HCT116 (cell line): Measurements from ENCODE around the gene MAP2K5. TPM values are rescaled to one million over a fixed set of nuclear protein-coding genes. Genes with fewer than 3 reads are reported as not detected.

Experiments
- ATAC-seq: fragments of 200-7000 bp; cut with Tn5 transposase; 2 replicates; pipeline ENCODE4 v1.9.1; 2020; ENCODE audit warnings: mild to moderate bottlenecking, moderate library complexity
- BruUV-seq: library from RNA; stranded (reverse); fragments of 400-500 nt; replicated peaks from 2 replicates; lab custom pipeline; 2021; lab: Mats Ljungman, UMichigan
- CTCF ChIA-PET: fragments of 300-600 bp; sonication (Branson Sonifier 250); formaldehyde crosslinking; loops from one replicate; lab custom pipeline; 2021; ENCODE audit warnings: antibody characterized with exemption; lab: Charles Lee
- POLR2A ChIA-PET: fragments of 300-600, 350-600 bp; sonication (Branson Sonifier 250); formaldehyde crosslinking; loops from one replicate; lab custom pipeline; 2021; ENCODE audit warnings: antibody characterized with exemption; lab: Charles Lee
- RAD21 ChIA-PET, 2 experiments: fragments of 300-600 bp; sonication (Branson Sonifier 250); formaldehyde crosslinking; loops; one replicate each; lab custom pipeline; 2023; ENCODE audit warnings: low total read pairs in 2 of 2; ENCODE audit not compliant: uncharacterized antibody in 2 of 2, unreplicated experiment in 2 of 2, low non-redundant PET in 1 of 2; lab: Charles Lee
- DNase-seq: peaks from one replicate; pipeline ENCODE4 v3.0.0-alpha.2; 2010; ENCODE audit warnings: low read depth, low spot score
- H2AFZ ChIP-seq: fragments of 200-600 bp; shearing (Covaris generic), sonication (generic); 2 replicates; pipeline ENCODE4 v1.6.1; 2017; ENCODE audit warnings: low read depth, mixed run types, mixed read lengths, antibody characterized with exemption, low read length; ENCODE audit not compliant: poor library complexity, severe bottlenecking
- H3K27ac ChIP-seq: 2 replicates; pipeline ENCODE4 v1.5.1; 2012; ENCODE audit warnings: low read depth, low read length
- H3K27me3 ChIP-seq: fragments of 200-600 bp; sonication (generic); 2 replicates; pipeline ENCODE4 v1.6.1; 2016; ENCODE audit warnings: mixed run types, low read length, mixed read lengths; ENCODE audit not compliant: insufficient read depth
- H3K36me3 ChIP-seq, 2 experiments: fragments of 200-500 bp in 1 of 2; fragments of 200-600 bp in 1 of 2; sonication (Bioruptor generic) in 1 of 2; sonication (generic) in 1 of 2; 2 replicates each; pipeline versions ENCODE4 v1.5.1 to v1.6.1; 2014 to 2016; ENCODE audit warnings: low read length in 2 of 2, inconsistent platforms in 1 of 2, mixed read lengths in 1 of 2, mixed run types in 1 of 2; ENCODE audit not compliant: insufficient read depth in 2 of 2, control insufficient read depth in 1 of 2
- H3K4me1 ChIP-seq, 2 experiments: fragments of 200-600 bp in 1 of 2; sonication (generic) in 1 of 2; 2 replicates each; pipeline versions ENCODE4 v1.5.1 to v1.6.1; 2012 to 2017; ENCODE audit warnings: low read length in 2 of 2, inconsistent platforms in 1 of 2, mild to moderate bottlenecking in 1 of 2, mixed read lengths in 1 of 2, mixed run types in 1 of 2, moderate library complexity in 1 of 2; ENCODE audit not compliant: insufficient read depth in 2 of 2, control insufficient read depth in 1 of 2
- H3K4me2 ChIP-seq: fragments of 200-600 bp; sonication (generic); 2 replicates; pipeline ENCODE4 v1.6.1; 2017; ENCODE audit warnings: mixed run types, low read length, mixed read lengths
- H3K4me3 ChIP-seq, 2 experiments: fragments of 200-600 bp in 1 of 2; sonication (generic) in 1 of 2; replicated peaks in 1 of 2; 2 replicates each; pipeline ENCODE4 v1.5.1; 2011 to 2016; ENCODE audit warnings: low read length in 2 of 2, control low read depth in 1 of 2, low read depth in 1 of 2, mild to moderate bottlenecking in 1 of 2, mixed read lengths in 1 of 2, mixed run types in 1 of 2
- H3K79me2 ChIP-seq: fragments of 200-600 bp; sonication (generic); 2 replicates; pipeline ENCODE4 v1.6.1; 2017; ENCODE audit warnings: mild to moderate bottlenecking, mixed run types, low read length, moderate library complexity, mixed read lengths; ENCODE audit not compliant: insufficient read depth
- H3K9ac ChIP-seq: fragments of 200-600 bp; sonication (generic); 2 replicates; pipeline ENCODE4 v1.6.1; 2016; ENCODE audit warnings: low read length, mixed read lengths
- H3K9me2 ChIP-seq: fragments of 200-600 bp; sonication (generic), shearing (Covaris generic); 2 replicates; pipeline ENCODE4 v1.6.1; 2017; ENCODE audit warnings: mixed run types, mild to moderate bottlenecking, moderate library complexity; ENCODE audit not compliant: insufficient read depth
- H3K9me3 ChIP-seq, 2 experiments: fragments of 200-500 bp in 1 of 2; fragments of 200-600 bp in 1 of 2; sonication (Bioruptor generic) in 1 of 2; sonication (generic) in 1 of 2; 2 replicates each; pipeline ENCODE4 v1.6.1; 2014 to 2017; ENCODE audit warnings: low read length in 2 of 2, mixed read lengths in 2 of 2, inconsistent platforms in 1 of 2, low read depth in 1 of 2, mild to moderate bottlenecking in 1 of 2, mixed run types in 1 of 2, moderate library complexity in 1 of 2; ENCODE audit not compliant: control insufficient read depth in 1 of 2, insufficient read depth in 1 of 2
- H4K20me1 ChIP-seq: fragments of 200-600 bp; sonication (generic), shearing (Covaris generic); 2 replicates; pipeline ENCODE4 v1.6.1; 2017; ENCODE audit warnings: mixed run types, mild to moderate bottlenecking, moderate library complexity; ENCODE audit not compliant: insufficient read depth
- ATF3 ChIP-seq: IDR thresholded peaks from 2 replicates; pipeline ENCODE4 v1.6.1; 2012
- CTCF ChIP-seq, 3 experiments: fragments of 200-600 bp in 1 of 3; sonication (generic) in 1 of 3; IDR thresholded peaks in 2 of 3; conservative IDR thresholded peaks in 1 of 3; 2 replicates each; pipeline ENCODE4 v1.5.1; 2012 to 2017; ENCODE audit warnings: low read depth in 2 of 3, low read length in 2 of 3, antibody characterized with exemption in 1 of 3, borderline replicate concordance in 1 of 3, control low read depth in 1 of 3, mild to moderate bottlenecking in 1 of 3, mixed read lengths in 1 of 3, mixed run types in 1 of 3, moderate library complexity in 1 of 3; ENCODE audit not compliant: insufficient read depth in 1 of 3
- ELF1 ChIP-seq: IDR thresholded peaks from 2 replicates; pipeline ENCODE4 v1.6.1; 2012; ENCODE audit warnings: low read depth, borderline replicate concordance
- EZH2phosphoT487 ChIP-seq: fragments of 200-600 bp; IDR thresholded peaks from 2 replicates; pipeline ENCODE4 v1.6.1; 2018; ENCODE audit warnings: antibody characterized with exemption, borderline replicate concordance
- FOSL1 ChIP-seq: IDR thresholded peaks from 2 replicates; pipeline ENCODE4 v1.6.1; 2012; ENCODE audit warnings: low read depth
- JUND ChIP-seq: IDR thresholded peaks from 2 replicates; pipeline ENCODE4 v1.6.1; 2012
- MAX ChIP-seq: IDR thresholded peaks from 2 replicates; pipeline ENCODE4 v1.6.1; 2012
- RAD21 ChIP-seq: IDR thresholded peaks from 2 replicates; pipeline ENCODE4 v1.6.1; 2012; ENCODE audit warnings: low read depth, mild to moderate bottlenecking
- REST ChIP-seq: IDR thresholded peaks from 2 replicates; pipeline ENCODE4 v1.6.1; 2012; ENCODE audit warnings: low read depth
- SIN3A ChIP-seq: IDR thresholded peaks from 2 replicates; pipeline ENCODE4 v1.6.1; 2012; ENCODE audit warnings: low read depth
- SP1 ChIP-seq: IDR thresholded peaks from 2 replicates; pipeline ENCODE4 v1.6.1; 2012; ENCODE audit warnings: low read depth
- TCF7L2 ChIP-seq: IDR thresholded peaks from 2 replicates; pipeline ENCODE4 v1.7.0; 2011; ENCODE audit warnings: borderline replicate concordance, inconsistent platforms; ENCODE audit not compliant: insufficient read depth, insufficient read length; ENCODE audit errors: extremely low read depth
- YY1 ChIP-seq: IDR thresholded peaks from 2 replicates; pipeline ENCODE4 v1.6.1; 2011; ENCODE audit warnings: low read length, low read depth, moderate library complexity, mild to moderate bottlenecking; ENCODE audit not compliant: insufficient replicate concordance; ENCODE audit errors: extremely low read depth
- ZFX ChIP-seq: fragments of 450-650 bp; IDR thresholded peaks from 2 replicates; pipeline ENCODE4 v1.6.1; 2017
- ZNF274 ChIP-seq: fragments of 200-500 bp; sonication (Bioruptor generic); IDR thresholded peaks from 2 replicates; pipeline ENCODE4 v1.6.1; 2014; ENCODE audit warnings: mild to moderate bottlenecking, low read depth, low read length, inconsistent platforms
- intact Hi-C: fragments of 100-400 bp; cut with micrococcal nuclease; formaldehyde crosslinking; loops from 2 replicates; pipeline ENCODE4 v1.10.0; 2022
- total RNA-seq: library from RNA; stranded (reverse); gene quantifications from one replicate; pipeline ENCODE4 v1.2.1, GENCODE V29; 2021; ENCODE audit not compliant: unreplicated experiment

Gene MAP2K5
- total RNA-seq, 1 experiment from 2014 or later: 15.6 TPM

GRCh38 chr15:67843092-67843501, 300.6 kb downstream of the MAP2K5 start:
- intact Hi-C loops: no loop called here
- Histone ChIP-seq H3K9me2 (no peaks in the 10 kb centered on the region), H3K4me2 (no peak overlapping the region), H3K27ac (no peak overlapping the region)
- BruUV-seq: no TSS peak
- ATAC-seq: no peak
- no peak for TF ChIP-seq YY1
- TF ChIP-seq SP1: no peak
- no peak for TF ChIP-seq ELF1
- TF ChIP-seq REST: no peak
- TF ChIP-seq SIN3A: no peak
- TF ChIP-seq EZH2phosphoT487: no peak
- no peak for TF ChIP-seq FOSL1
- TF ChIP-seq JUND: no peak
- no peak for TF ChIP-seq ZNF274
- TF ChIP-seq RAD21: no peak
- TF ChIP-seq ZFX: no peak
- no peak for TF ChIP-seq ATF3
- no peak for TF ChIP-seq CTCF (IDR thresholded peaks at IDR 0.05 in 2 of 3, conservative IDR thresholded peaks at IDR 0.05 in 1 of 3; ENCODE audit: borderline replicate concordance in 1 of 3, insufficient read depth in 1 of 3, low read depth in 2 of 3, low read length in 2 of 3)
- no peak for TF ChIP-seq TCF7L2
- no peak for TF ChIP-seq MAX
- TF ChIP-seq, all 23 proteins: peak for 0
- H2AFZ ChIP-seq: no peak overlapping the region
- no peaks in the 10 kb centered on the region for H3K9me3 ChIP-seq
- H3K9ac ChIP-seq: no peak overlapping the region
- H4K20me1 ChIP-seq: no peaks in the 10 kb centered on the region
- RAD21 ChIA-PET: no interaction called here
- CTCF ChIA-PET: no interaction called here
- H3K4me3 ChIP-seq: no peak overlapping the region
- no peak for DNase-seq
- peaks cover 5 to 33% of the 10 kb centered on the region in 2 experiments; a peak in 3 of 4 replicates for H3K4me1 ChIP-seq
- POLR2A ChIA-PET: no interaction called here
- H3K36me3 ChIP-seq: no peaks in the 10 kb centered on the region
- H3K79me2 ChIP-seq: no peaks in the 10 kb centered on the region
- H3K27me3 ChIP-seq: no peaks in the 10 kb centered on the region
